ENCODE measurements around the gene LPIN3.

GRCh38 chr20:41408986-41409385 lies 68.4 kb downstream of the LPIN3 start:
- TF ChIP-seq EZH2 (IDR thresholded peaks at IDR 0.05): no peak
- TF ChIP-seq CTCF (IDR thresholded peaks at IDR 0.05): no peak
- TF ChIP-seq EZH2phosphoT487 (IDR thresholded peaks at IDR 0.05): no peak
